T-cell (primary cell): Measurements from ENCODE around the gene CBR3. TPM values are rescaled to one million over a fixed set of nuclear protein-coding genes. Genes with fewer than 3 reads are reported as not detected.

Experiments
- ATAC-seq, 4 experiments: fragments of 200-7000 bp in 3 of 4; fragments of 150-1000 bp in 1 of 4; cut with Tn5 transposase; replicated peaks in 1 of 4; 1 replicate in 3 of 4; 2 replicates in 1 of 4; pipeline ENCODE4 v1.10.0; 2021; ENCODE audit warnings: moderate library complexity in 3 of 4, mild to moderate bottlenecking in 2 of 4, moderate number of reproducible peaks in 1 of 4
- CTCF ChIA-PET, 2 donors: fragments of 300-600 bp; sonication (Branson Sonifier 250); formaldehyde crosslinking; loops; one replicate each; lab custom pipeline; 2022; ENCODE audit warnings: antibody characterized with exemption in 2 of 2; lab: Charles Lee
- POLR2A ChIA-PET, 2 donors: fragments of 300-600 bp; sonication (Branson Sonifier 250); formaldehyde crosslinking; loops; one replicate each; lab custom pipeline; 2022; ENCODE audit warnings: antibody characterized with exemption in 2 of 2; lab: Charles Lee
- DNase-seq, 35 experiments: peaks; one replicate each; pipeline versions ENCODE4 v3.0.0 to v3.0.0-alpha.2; 2013 to 2023
- H3K27ac ChIP-seq: one replicate; pipeline ENCODE4 v1.5.1; 2013; ENCODE audit warnings: low read length
- H3K27me3 ChIP-seq, 2 experiments: replicated peaks in 1 of 2; 1 replicate in 1 of 2; 2 replicates in 1 of 2; pipeline versions ENCODE4 v1.6.1 to v1.7.0; 2013; ENCODE audit warnings: low read length in 1 of 2, mixed read lengths in 1 of 2; ENCODE audit not compliant: control insufficient read depth in 2 of 2, insufficient read depth in 2 of 2; ENCODE audit errors: extremely low read depth in 1 of 2
- H3K36me3 ChIP-seq, 2 donors: 1 replicate in 1 of 2; 2 replicates in 1 of 2; pipeline versions ENCODE4 v1.6.1 to v1.7.0; 2013; ENCODE audit warnings: low read length in 1 of 2; ENCODE audit not compliant: control insufficient read depth in 2 of 2, insufficient read depth in 1 of 2; ENCODE audit errors: extremely low read depth in 1 of 2
- H3K4me1 ChIP-seq, 2 experiments: 1 replicate in 1 of 2; 2 replicates in 1 of 2; pipeline versions ENCODE4 v1.6.1 to v1.7.0; 2013; ENCODE audit warnings: low read length in 2 of 2, mixed read lengths in 1 of 2; ENCODE audit not compliant: insufficient read depth in 2 of 2, control insufficient read depth in 1 of 2; ENCODE audit errors: extremely low read depth in 1 of 2
- H3K4me3 ChIP-seq, 2 donors: 1 replicate in 1 of 2; 2 replicates in 1 of 2; pipeline versions ENCODE4 v1.5.1 to v1.7.0; 2013; ENCODE audit warnings: mild to moderate bottlenecking in 2 of 2, low read length in 1 of 2, moderate library complexity in 1 of 2; ENCODE audit not compliant: control insufficient read depth in 1 of 2; ENCODE audit errors: extremely low read depth in 1 of 2
- H3K9me3 ChIP-seq: 2 replicates; pipeline ENCODE4 v1.7.0; 2013
- H3K27ac Mint-ChIP-seq, 2 donors: one replicate each; pipeline ENCODE4 v1.8.0; 2020 to 2021; ENCODE audit warnings: mild to moderate bottlenecking in 2 of 2, mixed read lengths in 2 of 2
- H3K27me3 Mint-ChIP-seq, 2 donors: one replicate each; pipeline ENCODE4 v1.8.0; 2021 to 2022; ENCODE audit warnings: mixed read lengths in 2 of 2
- H3K36me3 Mint-ChIP-seq: one replicate; pipeline ENCODE4 v1.8.0; 2021; ENCODE audit warnings: mixed read lengths
- H3K4me1 Mint-ChIP-seq, 3 donors: one replicate each; pipeline ENCODE4 v1.8.0; 2020 to 2022; ENCODE audit warnings: mixed read lengths in 3 of 3, mild to moderate bottlenecking in 1 of 3
- H3K4me3 Mint-ChIP-seq, 3 donors: one replicate each; pipeline ENCODE4 v1.8.0; 2020 to 2022; ENCODE audit warnings: mild to moderate bottlenecking in 3 of 3, mixed read lengths in 3 of 3, moderate library complexity in 3 of 3
- H3K9me3 Mint-ChIP-seq, 3 donors: one replicate each; pipeline ENCODE4 v1.8.0; 2020 to 2022; ENCODE audit warnings: mixed read lengths in 3 of 3
- WGBS: methylation state at CpG from one replicate; pipeline ENCODE4 v1.1.5; 2013; ENCODE audit warnings: missing lambda C conversion rate; ENCODE audit not compliant: insufficient coverage; 5-methylcytosine and 5-hydroxymethylcytosine counted together
- total RNA-seq, 35 experiments: library from RNA in 6 of 35; stranded (reverse) in 6 of 35; fragments of 120-200 nt in 1 of 35; gene quantifications; one replicate each; pipeline versions ENCODE4 v1.2.1 to v1.2.4 and lab custom pipeline; 2013 to 2026

CBR3 gene
- total RNA-seq, 5 donors from 2014 or later (not counting 1 experiment from before 2014, with no cell fraction given) = 0.85 to 16.1 (median 8.1) TPM

- H3K4me1 ChIP-seq = peaks cover 2 to 14% of the 10 kb centered on the region in 2 experiments
- CTCF ChIA-PET = no interaction called here
- H3K9me3 ChIP-seq = no peaks in the 10 kb centered on the region
Measured at GRCh38 chr21:36169470-36170128, 34.7 kb downstream of the CBR3 start.

DNA sequence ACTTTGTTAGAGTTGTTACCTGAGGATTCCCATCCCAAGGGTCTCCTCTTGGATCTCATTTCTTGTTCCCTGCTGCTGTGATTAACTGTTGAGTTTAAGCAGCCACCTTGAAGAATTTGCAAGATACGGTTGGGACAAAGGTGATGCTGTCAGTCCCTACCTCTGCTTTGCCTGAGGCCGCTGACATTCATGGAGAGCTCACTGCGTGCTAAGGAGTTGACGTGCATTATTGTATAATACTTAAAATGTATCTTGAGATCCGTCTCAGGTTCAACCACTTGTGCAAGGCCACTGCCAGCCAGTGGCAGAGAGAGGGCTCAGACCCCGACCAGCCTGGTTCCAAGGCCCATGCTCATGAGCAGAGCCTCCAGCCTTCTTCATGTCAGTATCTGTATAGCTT, 35.9 kb downstream of the CBR3 start:
- H3K4me3 ChIP-seq = no peak overlapping the region
- no peaks in the 10 kb centered on the region for H3K27me3 ChIP-seq
- H3K4me1 ChIP-seq = peaks cover 4 to 19% of the 10 kb centered on the region in 2 experiments
- Mint-ChIP-seq H3K9me3 (no peaks in the 10 kb centered on the region), H3K27me3 (no peaks in the 10 kb centered on the region), H3K4me1 (peaks cover 11 to 28% (median 13%) of the 10 kb centered on the region in 3 donors), H3K27ac (no peak overlapping the region), H3K36me3 (peaks cover 41% of the 10 kb centered on the region), H3K4me3 (no peak overlapping the region)
- H3K27ac ChIP-seq = no peak overlapping the region
- H3K9me3 ChIP-seq = no peaks in the 10 kb centered on the region
- peaks cover 0 to 23% of the 10 kb centered on the region in 2 donors for H3K36me3 ChIP-seq
- ATAC-seq (no peak), DNase-seq (no peak)
- ChIA-PET CTCF (interaction anchor here in 1 of 2 donors (0.7 kb wide), 1 partner anchor 10 kb away, joined by 5 read pairs; no protein-coding TSS in a partner anchor), POLR2A (interaction anchor here in 1 of 2 donors (0.5 kb wide), 1 partner anchor 100 kb away, joined by 3 read pairs; no protein-coding TSS in a partner anchor)
- 96% methylated on average over 4 of the region's 6 CpGs for WGBS

More at GRCh38 chr21:36169470-36170128, 34.7 kb downstream of the CBR3 start:
- no peak overlapping the region for H3K4me3 ChIP-seq
- DNase-seq = no peak
- peaks cover 0 to 29% of the 10 kb centered on the region in 2 donors for H3K36me3 ChIP-seq
- Mint-ChIP-seq H3K9me3 (no peaks in the 10 kb centered on the region), H3K27ac (no peak overlapping the region), H3K4me1 (peaks cover 6 to 17% (median 6%) of the 10 kb centered on the region in 3 donors), H3K36me3 (peaks cover 46% of the 10 kb centered on the region), H3K27me3 (no peaks in the 10 kb centered on the region), H3K4me3 (no peak overlapping the region)
- WGBS = 95% methylated on average over 18 of the region's 19 CpGs
- POLR2A ChIA-PET = interaction anchor here in 1 of 2 donors (0.5 to 0.6 kb wide), 2 partner anchors 20 to 112 kb away, joined by 3 to 5 read pairs; no protein-coding TSS in a partner anchor
- H3K27ac ChIP-seq = no peak overlapping the region
- H3K27me3 ChIP-seq = no peaks in the 10 kb centered on the region
- no peak for ATAC-seq

- H3K27me3 Mint-ChIP-seq = no peaks in the 10 kb centered on the region
- 96% methylated on average over 4 of the region's 5 CpGs for WGBS
- H3K27ac ChIP-seq = no peak overlapping the region
- H3K36me3 Mint-ChIP-seq = peaks cover 40% of the 10 kb centered on the region
- CTCF ChIA-PET = interaction anchor here in 1 of 2 donors (0.7 kb wide), 1 partner anchor 11 kb away, joined by 5 read pairs; no protein-coding TSS in a partner anchor
- H3K9me3 Mint-ChIP-seq = no peaks in the 10 kb centered on the region
- DNase-seq (no peak), ATAC-seq (no peak)
- no peak overlapping the region for H3K4me3 ChIP-seq
- H3K4me1 Mint-ChIP-seq = peaks cover 14 to 33% (median 15%) of the 10 kb centered on the region in 3 donors
- POLR2A ChIA-PET = interaction anchor here in 1 of 2 donors (0.5 kb wide), 1 partner anchor 101 kb away, joined by 3 read pairs; no protein-coding TSS in a partner anchor
- no peak overlapping the region for H3K4me3 Mint-ChIP-seq
- H3K9me3 ChIP-seq = no peaks in the 10 kb centered on the region
- H3K36me3 ChIP-seq = peaks cover 0 to 20% of the 10 kb centered on the region in 2 donors
- H3K27ac Mint-ChIP-seq = peak overlapping the region in 1 of 2 donors; percentile 57
- H3K4me1 ChIP-seq = peaks cover 4 to 24% of the 10 kb centered on the region in 2 experiments
- H3K27me3 ChIP-seq = no peaks in the 10 kb centered on the region
Measured at GRCh38 chr21:36171336-36171735, 36.5 kb downstream of the CBR3 start.

- Histone ChIP-seq H3K27ac (no peak overlapping the region), H3K36me3 (peaks cover 0 to 18% of the 10 kb centered on the region in 2 donors), H3K9me3 (no peaks in the 10 kb centered on the region), H3K4me1 (peaks cover 4 to 26% of the 10 kb centered on the region in 2 experiments), H3K4me3 (no peak overlapping the region), H3K27me3 (no peaks in the 10 kb centered on the region)
- DNase-seq (no peak), ATAC-seq (no peak)
- WGBS = 94% methylated on average over 6 of the region's 9 CpGs
- H3K9me3 Mint-ChIP-seq = no peaks in the 10 kb centered on the region
- ChIA-PET CTCF (no interaction called here), POLR2A (no interaction called here)
- peaks cover 35% of the 10 kb centered on the region for H3K36me3 Mint-ChIP-seq
- peak overlapping the region in 1 of 2 donors; percentile 57 for H3K27ac Mint-ChIP-seq
- H3K4me1 Mint-ChIP-seq = peaks cover 14 to 35% (median 15%) of the 10 kb centered on the region in 3 donors
- no peak overlapping the region for H3K4me3 Mint-ChIP-seq
- no peaks in the 10 kb centered on the region for H3K27me3 Mint-ChIP-seq
Measured at GRCh38 chr21:36171741-36172331, 37.0 kb downstream of the CBR3 start.

- Mint-ChIP-seq H3K4me3 (no peak overlapping the region), H3K4me1 (peaks cover 14 to 38% (median 15%) of the 10 kb centered on the region in 3 donors), H3K27me3 (no peaks in the 10 kb centered on the region), H3K27ac (peak overlapping the region; percentile 52 to 73), H3K36me3 (peaks cover 24% of the 10 kb centered on the region), H3K9me3 (no peaks in the 10 kb centered on the region)
- Histone ChIP-seq H3K9me3 (no peaks in the 10 kb centered on the region), H3K4me1 (peaks cover 4 to 26% of the 10 kb centered on the region in 2 experiments), H3K27me3 (no peaks in the 10 kb centered on the region), H3K4me3 (no peak overlapping the region), H3K36me3 (peaks cover 0 to 6% of the 10 kb centered on the region in 2 donors), H3K27ac (no peak overlapping the region)
- ATAC-seq (no peak), DNase-seq (no peak)
- 100% methylated on average over 2 of the region's 6 CpGs for WGBS
- ChIA-PET CTCF (interaction anchor here in 1 of 2 donors (1.5 to 2.4 kb wide), 2 partner anchors 33 to 35 kb away, joined by 5 to 11 read pairs; no protein-coding TSS in a partner anchor), POLR2A (interaction anchor here in 1 of 2 donors (1.6 kb wide), 1 partner anchor 145 kb away, joined by 14 read pairs; the partner anchor contains the start of gene MORC3)
Measured at GRCh38 chr21:36174780-36175179, 39.9 kb downstream of the CBR3 start.
